RWPE2 (cell line): ENCODE results near the gene LRRC61.
"Not testable (repeated sequence)": the region's sequence is repeated elsewhere in the genome, so short reads cannot be mapped to it uniquely, and the experiment has no call there.

Source experiments
- ATAC-seq: fragments of 200-7000 bp; cut with Tn5 transposase; 3 replicates; pipeline ENCODE4 v1.9.1; 2021; ENCODE audit warnings: low read depth
- DNase-seq: peaks from one replicate; pipeline ENCODE4 v3.0.0-alpha.2; 2020; ENCODE audit warnings: low spot score
- H3K27ac ChIP-seq: fragments of 450-650 bp; 2 replicates; pipeline ENCODE4 v1.5.1; 2017; ENCODE audit warnings: mild to moderate bottlenecking; ENCODE audit not compliant: poor library complexity, severe bottlenecking
- H3K27me3 ChIP-seq: fragments of 250-450 bp; sonication (Bioruptor Pico); 2 replicates; pipeline ENCODE4 v1.5.1; 2021; ENCODE audit warnings: mild to moderate bottlenecking, moderate library complexity; ENCODE audit not compliant: insufficient read depth, poor library complexity, severe bottlenecking
- H3K36me3 ChIP-seq: fragments of 250-450 bp; sonication (Bioruptor Pico); 2 replicates; pipeline ENCODE4 v1.5.1; 2020; ENCODE audit warnings: low read depth, mild to moderate bottlenecking, moderate library complexity
- H3K4me1 ChIP-seq: fragments of 250-450 bp; sonication (Bioruptor Pico); 2 replicates; pipeline ENCODE4 v1.5.1; 2021; ENCODE audit warnings: mild to moderate bottlenecking, moderate library complexity; ENCODE audit not compliant: insufficient read depth, poor library complexity, severe bottlenecking
- H3K4me3 ChIP-seq: fragments of 250-450 bp; sonication (Bioruptor Pico); 2 replicates; pipeline ENCODE4 v1.5.1; 2021; ENCODE audit warnings: mild to moderate bottlenecking, moderate library complexity; ENCODE audit not compliant: severe bottlenecking
- H3K9me3 ChIP-seq: fragments of 250-450 bp; sonication (Bioruptor Pico); 2 replicates; pipeline ENCODE4 v1.5.1; 2021; ENCODE audit warnings: mild to moderate bottlenecking, moderate library complexity; ENCODE audit not compliant: severe bottlenecking
- TF ChIP-seq, protein P1 (sequence below): fragments of 450-650 bp; IDR thresholded peaks from one replicate; pipeline ENCODE4 v1.5.1; 2017; ENCODE audit warnings: mild to moderate bottlenecking, moderate library complexity; ENCODE audit not compliant: poor library complexity, severe bottlenecking

Gene LRRC61

DNA sequence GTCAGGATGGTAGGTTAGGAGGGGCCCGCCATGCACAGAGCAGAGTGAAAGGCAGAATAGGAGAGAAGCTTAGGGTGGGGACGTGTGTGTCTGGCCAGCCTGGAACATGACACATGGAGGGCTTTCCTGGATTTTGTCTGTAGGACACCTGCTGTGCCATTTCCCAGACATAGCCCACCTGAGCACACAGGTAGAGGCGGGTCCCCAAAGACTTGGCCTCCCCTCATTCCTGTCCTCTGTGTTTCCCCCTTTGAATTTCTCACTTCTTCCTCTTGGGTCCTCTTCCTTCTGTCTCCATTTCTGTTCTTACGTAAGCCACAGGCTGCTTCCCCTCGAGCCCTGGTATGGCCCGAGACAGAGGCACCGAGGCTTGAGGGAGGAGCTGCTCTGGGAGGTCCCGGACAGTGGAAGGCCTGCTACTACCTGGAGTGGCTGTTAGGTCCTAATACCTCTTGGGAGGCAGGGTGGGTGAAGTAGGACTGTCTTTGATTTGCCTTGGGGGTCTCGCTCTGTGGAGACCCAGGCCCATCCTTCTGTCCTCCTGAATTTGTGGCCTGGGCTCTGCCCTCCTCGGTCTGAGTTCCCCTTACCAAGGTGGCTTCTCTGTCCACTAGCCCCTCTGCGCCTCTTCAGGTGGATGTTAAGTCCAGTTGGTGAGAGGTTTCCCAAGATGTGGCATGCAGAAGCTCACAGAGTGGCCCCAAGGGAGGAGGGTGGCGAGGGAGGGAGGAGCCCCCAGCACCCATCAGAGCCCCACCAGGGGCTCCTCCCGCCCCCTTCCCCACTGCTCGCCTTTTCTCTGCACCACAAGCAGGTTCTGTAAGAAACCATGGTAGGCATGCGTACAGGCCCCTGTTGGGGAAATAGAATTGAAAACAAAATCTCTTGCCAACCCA, 61.5 kb downstream of the LRRC61 start:
- Histone ChIP-seq H3K9me3 (no peaks in the 10 kb centered on the region), H3K36me3 (peaks cover 10% of the 10 kb centered on the region), H3K4me1 (peaks cover 11% of the 10 kb centered on the region), H3K4me3 (no peak overlapping the region), H3K27me3 (no peaks in the 10 kb centered on the region), H3K27ac (no peak overlapping the region)
- DNase-seq: no peak
- TF ChIP-seq, protein P1, sequence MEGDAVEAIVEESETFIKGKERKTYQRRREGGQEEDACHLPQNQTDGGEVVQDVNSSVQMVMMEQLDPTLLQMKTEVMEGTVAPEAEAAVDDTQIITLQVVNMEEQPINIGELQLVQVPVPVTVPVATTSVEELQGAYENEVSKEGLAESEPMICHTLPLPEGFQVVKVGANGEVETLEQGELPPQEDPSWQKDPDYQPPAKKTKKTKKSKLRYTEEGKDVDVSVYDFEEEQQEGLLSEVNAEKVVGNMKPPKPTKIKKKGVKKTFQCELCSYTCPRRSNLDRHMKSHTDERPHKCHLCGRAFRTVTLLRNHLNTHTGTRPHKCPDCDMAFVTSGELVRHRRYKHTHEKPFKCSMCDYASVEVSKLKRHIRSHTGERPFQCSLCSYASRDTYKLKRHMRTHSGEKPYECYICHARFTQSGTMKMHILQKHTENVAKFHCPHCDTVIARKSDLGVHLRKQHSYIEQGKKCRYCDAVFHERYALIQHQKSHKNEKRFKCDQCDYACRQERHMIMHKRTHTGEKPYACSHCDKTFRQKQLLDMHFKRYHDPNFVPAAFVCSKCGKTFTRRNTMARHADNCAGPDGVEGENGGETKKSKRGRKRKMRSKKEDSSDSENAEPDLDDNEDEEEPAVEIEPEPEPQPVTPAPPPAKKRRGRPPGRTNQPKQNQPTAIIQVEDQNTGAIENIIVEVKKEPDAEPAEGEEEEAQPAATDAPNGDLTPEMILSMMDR: no peak
- ATAC-seq: no peak

DNA sequence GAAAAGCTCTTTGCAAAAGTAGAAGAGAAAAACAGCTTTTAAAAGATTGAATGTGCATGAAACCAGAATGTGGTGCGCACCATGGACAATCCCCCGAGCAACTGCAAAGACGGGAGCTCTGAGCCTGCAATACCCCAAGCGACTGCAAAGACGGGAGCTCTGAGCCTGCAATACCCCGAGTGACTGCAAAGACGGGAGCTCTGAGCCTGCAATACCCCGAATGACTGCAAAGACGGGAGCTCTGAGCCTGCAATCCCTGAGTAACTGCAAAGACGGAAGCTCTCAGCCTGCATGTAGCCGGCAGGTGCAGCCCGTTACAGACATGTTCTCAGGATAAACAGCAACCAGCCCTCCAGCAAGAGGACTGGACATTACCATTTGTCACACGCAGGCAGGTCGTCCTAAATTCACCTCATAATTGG, 62.2 kb downstream of the LRRC61 start:
- Histone ChIP-seq H3K4me1 (peaks cover 7% of the 10 kb centered on the region), H3K27me3 (no peaks in the 10 kb centered on the region), H3K9me3 (no peaks in the 10 kb centered on the region), H3K36me3 (peaks cover 10% of the 10 kb centered on the region), H3K4me3 (no peak overlapping the region), H3K27ac (no peak overlapping the region)
- DNase-seq: no peak
- TF ChIP-seq, protein P1: no peak
- no peak for ATAC-seq

DNA sequence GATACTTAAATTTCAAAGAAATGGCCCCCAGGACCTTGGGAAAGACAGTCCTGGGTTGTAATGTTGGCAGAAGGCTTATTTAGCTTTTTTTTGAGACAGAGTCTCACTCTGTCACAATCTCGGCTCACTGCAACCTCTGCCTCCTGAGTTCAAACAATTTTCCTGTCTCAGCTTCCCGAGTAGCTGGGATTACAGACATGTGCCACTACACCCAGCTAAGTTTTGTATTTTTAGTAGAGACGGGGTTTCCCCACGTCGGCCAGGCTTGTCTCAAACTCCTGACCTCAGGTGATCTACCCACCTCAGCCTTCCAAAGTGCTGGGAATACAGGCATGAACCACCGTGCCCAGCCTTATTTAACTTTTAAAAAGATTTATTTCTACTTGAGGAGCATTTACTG, 62.7 kb downstream of the LRRC61 start:
- not testable (repeated sequence) for H3K4me1 ChIP-seq, H3K4me3 ChIP-seq, H3K27me3 ChIP-seq, H3K27ac ChIP-seq, DNase-seq, H3K9me3 ChIP-seq, ATAC-seq
- peaks cover 15% of the 10 kb centered on the region for H3K36me3 ChIP-seq
